Renal pelvis (tissue), 12 donors: ENCODE data around the gene FNDC5. TPM values are rescaled to one million over a fixed set of nuclear protein-coding genes. Genes with fewer than 3 reads are reported as not detected.
"Not testable (repeated sequence)": the region's sequence is repeated elsewhere in the genome, so short reads cannot be mapped to it uniquely, and the experiment has no call there.

Source experiments
- DNase-seq: peaks from one replicate; pipeline ENCODE4 v3.0.0-alpha.2; 2013
- long read RNA-seq, 16 experiments: transcript quantifications; one replicate each; lab custom pipeline, GENCODE V29; 2026
- polyA plus RNA-seq, 3 donors: library from polyadenylated mRNA; unstranded; fragments of 120-200 nt; gene quantifications; one replicate each; pipeline ENCODE4 v1.2.1, GENCODE V29; 2013; ENCODE audit not compliant: insufficient read length in 3 of 3

FNDC5 gene
- polyA plus RNA-seq = 10 to 100 TPM; 44.2 to 54.0 (median 52.3) TPM
- long read RNA-seq, donor 1, partial matches to known transcripts = 13 of 13 reads
- long read RNA-seq, donor 1, other reads (novel, unspliced or antisense) = 0 of 13 reads
- long read RNA-seq, donor 2, partial matches to known transcripts = 16 of 17 reads
- long read RNA-seq, donor 2, other reads (novel, unspliced or antisense) = 0 of 17 reads
- long read RNA-seq, donor 3, partial matches to known transcripts = 0 of 1 reads
- long read RNA-seq, donor 3, other reads (novel, unspliced or antisense) = 0 of 1 reads
- long read RNA-seq, donor 4 = 0 reads
- long read RNA-seq, donor 5, partial matches to known transcripts = 0 of 1 reads
- long read RNA-seq, donor 5, other reads (novel, unspliced or antisense) = 0 of 1 reads
- long read RNA-seq, donor 6, partial matches to known transcripts = 9 of 9 reads
- long read RNA-seq, donor 6, other reads (novel, unspliced or antisense) = 0 of 9 reads
- long read RNA-seq, donor 7, partial matches to known transcripts = 0 of 3 reads
- long read RNA-seq, donor 7, other reads (novel, unspliced or antisense) = 0 of 3 reads
- long read RNA-seq, donor 8, partial matches to known transcripts = 0 of 1 reads
- long read RNA-seq, donor 8, other reads (novel, unspliced or antisense) = 0 of 1 reads
- long read RNA-seq, donor 9, partial matches to known transcripts = 0 of 1 reads
- long read RNA-seq, donor 9, other reads (novel, unspliced or antisense) = 0 of 1 reads
- long read RNA-seq, donor 10 = 0 reads
- long read RNA-seq, donor 11 = 0 reads
- long read RNA-seq, donor 12, partial matches to known transcripts = 0 of 1 reads
- long read RNA-seq, donor 12, other reads (novel, unspliced or antisense) = 0 of 1 reads
- long read RNA-seq, donor 13, partial matches to known transcripts = 12 of 13 reads
- long read RNA-seq, donor 13, other reads (novel, unspliced or antisense) = 0 of 13 reads
- long read RNA-seq, donor 14 = 0 reads
- long read RNA-seq, donor 15, partial matches to known transcripts = 0 of 3 reads
- long read RNA-seq, donor 15, other reads (novel, unspliced or antisense) = 0 of 3 reads
- long read RNA-seq, donor 16, partial matches to known transcripts = 0 of 3 reads
- long read RNA-seq, donor 16, other reads (novel, unspliced or antisense) = 0 of 3 reads

GRCh38 chr1:32870615-32871363 lies at the start of gene FNDC5:
TSS of gene FNDC5 (minus strand) at chr1:32870912.
- DNase-seq = peak; percentile 71

- peak; percentile 47 for DNase-seq
These were observed 49.4 kb upstream of the FNDC5 start for GRCh38 chr1:32919811-32920733.

GRCh38 chr1:32918179-32918578 lies 47.5 kb upstream of the FNDC5 start:
- DNase-seq = no peak

GRCh38 chr1:32917521-32917920 lies 46.8 kb upstream of the FNDC5 start:
- DNase-seq = no peak

GRCh38 chr1:32915766-32916706 lies 45.3 kb upstream of the FNDC5 start:
- no peak for DNase-seq

GRCh38 chr1:32910319-32910718 lies 39.6 kb upstream of the FNDC5 start:
- no peak for DNase-seq

GRCh38 chr1:32907435-32907834 lies 36.7 kb upstream of the FNDC5 start:
- peak; percentile 62 for DNase-seq

GRCh38 chr1:32906654-32907053 lies 35.9 kb upstream of the FNDC5 start:
- DNase-seq = no peak

- not testable (repeated sequence) for DNase-seq
These were observed 34.9 kb upstream of the FNDC5 start for GRCh38 chr1:32905588-32905987.

- no peak for DNase-seq
These were observed 34.1 kb upstream of the FNDC5 start for GRCh38 chr1:32904797-32905196.

- no peak for DNase-seq
These were observed 33.5 kb upstream of the FNDC5 start for GRCh38 chr1:32903991-32904785.

- no peak for DNase-seq
These were observed 31.8 kb upstream of the FNDC5 start for GRCh38 chr1:32902535-32902920.

GRCh38 chr1:32901823-32902534 lies 31.3 kb upstream of the FNDC5 start:
- DNase-seq = no peak

GRCh38 chr1:32900956-32901822 lies 30.5 kb upstream of the FNDC5 start, which contains the start of gene TMEM54:
TSS of gene TMEM54 (minus strand) at chr1:32901389. CDS start at chr1:32901238, 151 bp downstream.
- DNase-seq = no peak

- DNase-seq = no peak
These were observed 29.8 kb upstream of the FNDC5 start for GRCh38 chr1:32900371-32900955.
